NCI-H82 (cell line): ENCODE data around the gene LEAP2.
"Not testable (repeated sequence)": the region's sequence is repeated elsewhere in the genome, so short reads cannot be mapped to it uniquely, and the experiment has no call there.

Experiments
- DNase-seq: peaks from one replicate; lab custom pipeline; 2025; lab: John Stamatoyannopoulos, UW

LEAP2 gene

GRCh38 chr5:132840896-132841295 is 32.6 kb upstream of the LEAP2 start:
- no peak for DNase-seq

GRCh38 chr5:132841305-132841704 is 32.2 kb upstream of the LEAP2 start:
- DNase-seq: no peak

- DNase-seq: no peak
Observed at GRCh38 chr5:132848270-132848669, 25.2 kb upstream of the LEAP2 start.

- DNase-seq: no peak
Observed at GRCh38 chr5:132849347-132849746, 24.1 kb upstream of the LEAP2 start.

- DNase-seq: no peak
Observed at GRCh38 chr5:132850066-132850465, 23.4 kb upstream of the LEAP2 start.

GRCh38 chr5:132853323-132853722 is 20.1 kb upstream of the LEAP2 start:
- no peak for DNase-seq

- no peak for DNase-seq
Observed at GRCh38 chr5:132853790-132854189, 19.7 kb upstream of the LEAP2 start.

GRCh38 chr5:132854301-132854700 is 19.2 kb upstream of the LEAP2 start:
- no peak for DNase-seq

GRCh38 chr5:132854992-132855391 is 18.5 kb upstream of the LEAP2 start:
- not testable (repeated sequence) for DNase-seq

GRCh38 chr5:132856011-132856410 is 17.5 kb upstream of the LEAP2 start:
- no peak for DNase-seq

GRCh38 chr5:132859889-132860437 is 13.5 kb upstream of the LEAP2 start:
- DNase-seq: no peak

- DNase-seq: no peak
Observed at GRCh38 chr5:132860742-132861141, 12.7 kb upstream of the LEAP2 start.

GRCh38 chr5:132865668-132866341 is 7.7 kb upstream of the LEAP2 start:
- DNase-seq: no peak

- peak; percentile 99 for DNase-seq
Observed at GRCh38 chr5:132866342-132867045, 7.0 kb upstream of the LEAP2 start, which contains the start of the genes GDF9 and UQCRQ. Gene GDF9, minus strand, starts transcription at chr5:132866469. Its CDS starts 1,936 bp downstream, at chr5:132864533. Gene UQCRQ, plus strand, starts transcription at chr5:132866642. Its CDS starts 240 bp downstream, at chr5:132866882.

GRCh38 chr5:132867046-132867451 is 6.4 kb upstream of the LEAP2 start:
- no peak for DNase-seq

GRCh38 chr5:132868754-132869153 is 4.7 kb upstream of the LEAP2 start:
- no peak for DNase-seq

- no peak for DNase-seq
Observed at GRCh38 chr5:132870801-132871200, 2.7 kb upstream of the LEAP2 start.

- no peak for DNase-seq
Observed at GRCh38 chr5:132871459-132872284, 1.8 kb upstream of the LEAP2 start.

- no peak for DNase-seq
Observed at GRCh38 chr5:132872788-132873118, 715 bp upstream of the LEAP2 start.

- DNase-seq: no peak
Observed at GRCh38 chr5:132873930-132874271, 433 bp downstream of the LEAP2 start.

- DNase-seq: no peak
Observed at GRCh38 chr5:132876020-132876759, 2.7 kb downstream of the LEAP2 start.

GRCh38 chr5:132877466-132877865 is 4.0 kb downstream of the LEAP2 start:
- DNase-seq: no peak
